ENCODE results near the gene PRKCA.

DNA sequence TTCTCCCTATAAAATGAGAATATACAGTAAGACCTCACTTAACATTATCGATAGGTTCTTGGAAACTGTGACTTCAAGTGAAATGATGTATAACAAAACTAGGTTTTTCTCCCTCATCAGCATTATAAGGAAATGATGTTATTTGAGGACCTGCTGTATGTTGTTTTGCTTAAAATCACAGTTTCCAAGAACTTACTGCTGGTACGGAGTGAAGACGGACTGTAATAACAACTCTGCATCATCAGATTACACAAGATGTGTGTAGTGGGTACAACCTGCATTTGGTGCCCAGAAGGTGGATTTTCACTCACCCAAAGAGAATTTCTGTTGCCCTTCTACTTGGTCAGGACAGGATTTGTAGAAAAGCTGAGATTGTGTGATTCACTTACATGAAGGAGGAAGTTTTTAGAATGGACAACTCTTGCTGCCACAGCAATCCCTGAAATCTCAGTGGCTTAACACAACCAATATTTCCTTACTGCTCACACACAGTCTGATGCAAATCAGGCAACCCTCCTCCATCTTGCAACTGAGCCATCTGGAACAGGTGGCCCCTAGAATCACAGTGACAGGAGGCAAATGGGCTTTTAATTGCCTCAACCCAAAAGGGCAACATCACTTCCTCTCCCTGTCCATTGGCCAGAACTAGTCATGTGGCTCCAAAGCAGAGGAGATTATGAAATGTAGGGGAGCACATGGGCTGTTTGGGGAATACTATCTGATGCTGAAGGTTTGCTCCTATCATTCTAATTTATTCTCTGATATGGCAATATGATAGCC, 464.9 kb downstream of the PRKCA start:
- TF ChIP-seq GATA2 (IDR thresholded peaks at IDR 0.05; ENCODE audit: low read depth, low read length) (no peak), GATA3 (IDR thresholded peaks at IDR 0.05; ENCODE audit: low read depth, low read length) (no peak)

Data from SH-SY5Y (cell line).